Islet precursor cell (in vitro differentiated cells): ENCODE data around the gene PCSK6.
A peak's percentile ranks its signal among the peaks of the same experiment; 100 is the strongest.

Experiments
- DNase-seq: peaks from one replicate; pipeline ENCODE4 v3.0.0-alpha.2; 2018

The PCSK6 gene

GRCh38 chr15:101322854-101323477 lies 166.5 kb downstream of the PCSK6 start:
- DNase-seq, result peak; percentile 41

- DNase-seq, result peak; percentile 37
These were observed 167.4 kb downstream of the PCSK6 start for GRCh38 chr15:101322016-101322695.

GRCh38 chr15:101320501-101321052 lies 168.9 kb downstream of the PCSK6 start:
- DNase-seq, result peak; percentile 75

GRCh38 chr15:101318839-101319238 lies 170.7 kb downstream of the PCSK6 start:
- peak; percentile 51 for DNase-seq

GRCh38 chr15:101318147-101318819 lies 171.2 kb downstream of the PCSK6 start:
- peak; percentile 56 for DNase-seq

GRCh38 chr15:101317336-101317872 lies 172.1 kb downstream of the PCSK6 start:
- no peak for DNase-seq

- no peak for DNase-seq
These were observed 173.0 kb downstream of the PCSK6 start for GRCh38 chr15:101316529-101316928.

- DNase-seq, result peak; percentile 36
These were observed 173.8 kb downstream of the PCSK6 start for GRCh38 chr15:101315736-101316135.

GRCh38 chr15:101314336-101315125 lies 175.0 kb downstream of the PCSK6 start:
- peak; percentile 49 for DNase-seq

- DNase-seq, result peak; percentile 43
These were observed 176.3 kb downstream of the PCSK6 start for GRCh38 chr15:101313041-101313761.

GRCh38 chr15:101310508-101310907 lies 179.0 kb downstream of the PCSK6 start:
- DNase-seq, result peak; percentile 22

GRCh38 chr15:101310161-101310480 lies 179.4 kb downstream of the PCSK6 start:
- DNase-seq, result peak; percentile 32

- peak; percentile 51 for DNase-seq
These were observed 179.9 kb downstream of the PCSK6 start for GRCh38 chr15:101309436-101310160.

GRCh38 chr15:101308604-101309435 lies 180.7 kb downstream of the PCSK6 start:
- DNase-seq, result peak; percentile 80

GRCh38 chr15:101307897-101308603 lies 181.5 kb downstream of the PCSK6 start:
- DNase-seq, result peak; percentile 48

GRCh38 chr15:101307048-101307896 lies 182.2 kb downstream of the PCSK6 start:
- peak; percentile 51 for DNase-seq

GRCh38 chr15:101306341-101307047 lies 183.0 kb downstream of the PCSK6 start:
- peak; percentile 45 for DNase-seq

GRCh38 chr15:101305820-101306255 lies 183.7 kb downstream of the PCSK6 start:
- DNase-seq, result peak; percentile 41
